Stimulated activated CD4-positive, alpha-beta T cell treated with anti-CD3 and anti-CD28 coated beads, Interleukin-1b, Interleukin-23, amount 100 ng/mL, for 24 hours (primary cell): ENCODE measurements around the gene ADRM1.

Source experiments
- DNase-seq, 4 experiments: peaks; one replicate each; pipeline ENCODE4 v3.0.0-alpha.2; 2020; ENCODE audit warnings: low read depth in 4 of 4, low spot score in 1 of 4

ADRM1 gene

GRCh38 chr20:62336775-62337557 lies 34.2 kb downstream of the ADRM1 start:
- no peak for DNase-seq

- no peak for DNase-seq
These were observed 34.9 kb downstream of the ADRM1 start for GRCh38 chr20:62337558-62338293.

GRCh38 chr20:62338294-62338620 lies 35.5 kb downstream of the ADRM1 start:
- no peak for DNase-seq

- no peak for DNase-seq
These were observed 36.9 kb downstream of the ADRM1 start for GRCh38 chr20:62339647-62340062.

DNA sequence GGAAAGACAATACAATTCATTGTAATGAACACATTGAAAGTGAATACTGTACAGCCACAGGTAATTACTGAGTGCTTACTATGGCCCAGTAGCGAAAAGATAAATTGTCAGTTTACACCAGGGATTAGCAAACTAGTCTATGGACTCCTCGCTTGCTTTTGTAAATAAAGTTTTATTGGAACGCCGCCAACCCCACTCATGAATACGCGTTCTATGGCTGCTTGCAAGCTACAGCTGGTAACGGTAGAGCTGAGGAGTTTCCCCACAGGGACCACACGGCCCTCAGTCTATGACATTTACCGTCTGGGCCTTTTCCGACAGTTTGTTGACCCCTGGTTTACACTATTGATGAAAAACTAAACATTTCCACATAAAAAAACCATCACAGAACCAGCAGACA lies 40.1 kb downstream of the ADRM1 start:
- DNase-seq: no peak

DNA sequence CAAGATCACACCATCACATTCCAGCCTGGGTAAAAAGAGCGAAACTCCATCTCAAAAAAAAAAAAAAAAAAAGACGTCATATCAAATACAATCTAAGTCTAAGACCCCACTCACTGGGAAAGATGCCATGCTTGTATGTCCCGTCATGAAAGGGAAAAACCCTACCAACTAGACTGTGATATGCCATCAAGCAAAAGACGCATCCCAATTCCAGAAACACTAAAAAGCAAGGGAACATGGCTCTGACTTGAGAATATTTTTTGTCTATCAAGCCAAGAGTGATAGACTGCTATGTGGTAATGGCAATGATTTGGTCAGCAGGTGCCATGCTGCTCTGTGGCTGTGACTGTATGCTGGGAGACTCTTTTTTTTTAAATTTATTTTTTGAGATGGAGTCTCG lies 41.3 kb downstream of the ADRM1 start:
- no peak for DNase-seq

DNA sequence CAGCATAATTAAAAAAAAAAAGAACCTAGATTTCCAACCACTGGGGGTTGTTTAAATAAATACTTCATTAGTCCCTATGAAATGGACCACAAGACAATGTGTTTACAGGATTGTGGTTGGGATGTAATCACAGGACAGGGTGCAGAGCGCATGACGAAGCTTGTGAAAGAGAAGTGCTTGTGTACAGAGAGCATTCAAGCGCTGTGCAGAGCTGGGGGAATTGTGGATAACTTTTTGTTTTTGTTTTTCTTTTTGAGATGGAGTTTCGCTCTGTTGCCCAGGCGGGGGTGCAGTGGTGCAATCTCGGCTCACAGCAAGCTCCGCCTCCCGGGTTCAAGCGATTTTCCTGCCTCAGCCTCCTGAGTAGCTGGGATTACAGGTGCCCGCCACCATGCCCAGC lies 42.0 kb downstream of the ADRM1 start:
- no peak for DNase-seq

DNA sequence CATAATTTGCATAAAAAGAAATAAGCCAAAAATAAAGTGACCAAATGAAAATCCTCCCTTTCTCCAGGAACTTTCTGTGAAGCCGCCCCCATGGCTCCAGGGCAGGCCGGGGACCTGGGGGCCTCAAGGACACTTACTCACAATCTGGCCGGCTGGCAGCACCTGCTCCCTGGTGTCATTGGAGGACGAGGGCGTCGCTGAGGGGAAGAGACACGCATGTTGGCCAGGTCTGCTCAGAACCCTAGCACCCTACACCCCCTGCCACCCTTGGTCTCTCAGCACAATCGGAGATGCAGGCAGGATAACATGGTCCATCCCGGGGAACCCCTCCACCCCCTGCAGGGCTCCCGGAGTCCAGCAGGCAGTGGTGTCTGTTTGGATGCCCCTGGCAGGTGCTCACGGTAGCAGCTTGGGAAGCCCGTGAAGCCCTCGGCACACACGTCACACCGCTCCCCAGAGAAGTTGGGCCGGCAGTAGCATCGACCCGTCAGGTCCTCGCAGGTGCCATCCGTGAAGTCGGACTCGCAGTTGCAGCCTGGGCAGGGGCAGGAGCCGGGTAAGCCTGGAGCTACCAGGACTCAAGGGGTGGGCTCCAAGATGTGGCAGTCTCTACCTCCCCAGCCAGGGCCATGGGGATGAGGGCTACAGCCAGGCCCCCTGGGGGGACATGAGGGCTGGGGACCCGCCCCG lies 43.0 kb downstream of the ADRM1 start:
- no peak for DNase-seq

DNA sequence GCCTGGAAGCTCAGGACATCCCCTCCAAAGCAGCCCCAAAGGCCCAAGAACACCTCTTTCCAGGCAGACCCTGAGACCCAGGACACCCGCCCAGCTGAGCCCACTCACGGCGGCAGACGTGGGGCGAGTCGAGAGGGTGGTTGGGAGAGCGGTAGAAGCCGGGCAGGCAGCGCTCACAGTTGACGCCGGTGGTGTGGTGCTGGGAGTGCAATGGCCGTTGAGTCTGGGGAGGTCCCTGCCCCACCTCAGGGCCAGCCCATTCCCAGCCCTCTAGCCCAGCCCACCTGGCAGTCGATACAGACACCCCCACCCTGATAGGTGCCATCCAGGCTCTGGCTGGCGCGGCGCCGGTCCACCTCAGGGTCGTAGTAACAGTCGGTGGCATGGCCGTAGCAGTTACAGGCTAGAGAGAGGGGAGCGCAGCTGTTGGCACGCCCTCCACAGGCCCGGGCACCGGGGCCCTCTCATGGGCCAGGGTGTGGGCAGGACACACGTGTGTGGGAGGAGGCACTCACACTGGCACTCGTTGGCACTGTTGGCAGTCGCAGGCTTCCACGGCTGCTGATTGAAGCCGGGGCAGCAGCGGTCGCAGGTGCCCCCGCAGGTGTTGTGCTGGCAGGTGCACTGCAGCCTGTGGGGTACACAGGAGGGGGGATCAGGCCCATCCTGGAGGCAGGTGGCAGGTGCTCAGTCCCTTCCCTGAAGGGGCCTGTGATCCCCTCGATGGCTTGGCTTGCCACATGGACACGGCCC lies 43.8 kb downstream of the ADRM1 start:
- DNase-seq: no peak

DNA sequence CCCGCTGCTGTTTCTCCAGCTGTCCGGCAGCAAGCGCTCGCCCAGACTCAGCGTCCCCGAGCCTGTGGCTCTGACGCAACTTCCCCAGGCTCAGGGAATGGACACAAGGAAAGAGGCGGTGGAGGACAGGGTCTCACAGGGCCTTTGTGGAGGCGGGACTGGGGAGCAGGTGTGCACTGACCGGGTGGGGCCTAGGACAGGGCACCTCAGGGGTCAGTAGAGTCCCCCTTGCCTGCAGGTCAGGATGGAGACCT lies 44.3 kb downstream of the ADRM1 start:
- no peak for DNase-seq

GRCh38 chr20:62347445-62347844 lies 44.6 kb downstream of the ADRM1 start:
- DNase-seq: no peak

GRCh38 chr20:62348604-62349003 lies 45.8 kb downstream of the ADRM1 start:
- DNase-seq: no peak

DNA sequence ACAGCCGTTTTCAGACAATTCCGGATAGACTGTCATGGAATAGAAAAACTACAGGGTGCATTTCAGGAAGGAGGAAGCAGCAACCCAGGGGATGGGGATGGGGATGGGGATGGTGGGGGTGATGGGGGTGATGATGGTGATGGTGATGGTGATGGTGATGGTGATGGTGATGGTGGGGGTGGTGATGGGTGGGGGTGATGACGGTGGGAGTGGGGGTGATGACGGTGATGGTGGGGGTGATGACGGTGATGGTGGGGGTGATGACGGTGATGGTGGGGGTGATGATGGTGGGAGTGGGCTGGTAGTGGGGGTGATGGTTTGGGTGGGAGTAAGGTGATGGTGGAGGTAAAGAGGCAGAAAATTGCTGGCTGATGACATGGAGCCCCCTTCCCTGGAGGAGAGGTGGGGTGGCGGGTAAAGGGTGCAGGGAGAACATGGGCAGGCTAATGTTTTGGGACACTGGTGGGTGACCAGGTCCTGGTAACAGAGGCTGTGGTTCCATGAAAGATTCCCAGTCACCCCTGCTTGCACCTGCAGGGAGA lies 46.8 kb downstream of the ADRM1 start:
- no peak for DNase-seq

DNA sequence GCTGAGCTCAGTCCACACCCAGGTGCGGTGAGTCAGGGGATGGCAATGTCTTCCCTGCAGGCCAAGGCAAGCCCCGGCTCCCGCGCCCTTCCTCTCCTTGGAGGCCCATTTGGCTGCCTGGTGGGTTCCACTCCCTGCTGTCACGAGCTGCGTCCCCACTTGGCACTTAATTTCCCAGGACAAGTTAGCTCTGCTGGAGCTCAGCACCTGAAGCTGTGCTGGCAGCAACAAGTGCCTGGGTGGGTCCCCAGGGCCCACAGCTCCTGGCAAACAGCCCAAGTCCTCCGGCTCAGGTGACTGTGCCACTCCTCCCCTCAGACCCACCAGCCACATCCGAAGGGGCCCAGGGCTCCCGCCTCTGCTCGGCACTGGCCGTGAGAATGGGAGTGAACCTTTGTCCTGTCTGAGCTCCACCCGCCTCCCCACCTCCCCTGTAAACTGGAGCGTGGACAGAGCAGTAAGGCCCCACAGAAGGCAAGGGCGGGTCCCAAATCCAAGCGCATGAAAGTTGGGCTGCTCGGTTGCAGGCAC lies 47.4 kb downstream of the ADRM1 start:
- DNase-seq: no peak

- no peak for DNase-seq
These were observed 48.0 kb downstream of the ADRM1 start for GRCh38 chr20:62350629-62351422.

- DNase-seq: no peak
These were observed 48.9 kb downstream of the ADRM1 start for GRCh38 chr20:62351469-62352401.

DNA sequence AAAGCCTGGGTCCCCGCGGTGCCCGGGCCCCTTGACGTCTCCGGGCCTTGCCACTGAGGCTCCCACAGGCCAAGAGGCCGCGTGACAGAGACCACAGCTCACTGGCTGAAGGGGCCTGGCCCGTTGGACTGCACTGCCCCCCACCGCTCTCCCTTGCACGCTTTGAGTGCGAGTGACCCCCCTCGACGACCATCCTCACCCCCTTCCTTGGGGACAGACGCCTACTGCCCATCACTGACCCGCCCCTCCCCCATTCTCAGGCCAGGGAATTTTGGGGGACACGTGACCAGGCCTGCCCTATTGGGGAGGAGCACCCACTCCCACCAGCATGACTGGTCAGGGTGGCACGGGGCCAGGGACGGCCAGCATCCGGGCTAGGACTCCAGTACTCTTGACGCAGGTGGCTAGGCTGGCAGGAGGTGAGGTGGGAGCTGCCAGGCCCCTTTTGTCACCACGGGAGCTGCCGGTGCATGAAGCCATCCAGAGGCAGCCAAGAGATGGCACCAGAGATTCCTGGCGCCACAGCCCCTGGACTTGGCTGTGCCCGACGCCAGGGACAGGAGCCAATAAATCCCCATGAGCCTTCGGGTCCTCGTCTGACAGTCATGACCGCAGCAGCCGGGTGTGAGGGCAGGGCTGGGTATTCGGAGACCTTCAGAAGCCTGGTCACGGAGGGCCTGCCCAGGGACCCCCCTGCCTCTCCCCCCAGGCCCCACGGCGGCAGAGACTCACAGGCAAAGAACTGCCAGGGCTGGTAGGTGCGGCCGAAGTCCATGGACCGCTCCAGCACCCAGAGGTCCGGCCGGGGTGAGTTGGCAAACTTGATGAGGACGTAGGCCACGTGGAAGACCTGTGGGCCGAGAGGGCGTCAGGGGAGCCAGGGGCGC lies 49.8 kb downstream of the ADRM1 start:
- no peak for DNase-seq

DNA sequence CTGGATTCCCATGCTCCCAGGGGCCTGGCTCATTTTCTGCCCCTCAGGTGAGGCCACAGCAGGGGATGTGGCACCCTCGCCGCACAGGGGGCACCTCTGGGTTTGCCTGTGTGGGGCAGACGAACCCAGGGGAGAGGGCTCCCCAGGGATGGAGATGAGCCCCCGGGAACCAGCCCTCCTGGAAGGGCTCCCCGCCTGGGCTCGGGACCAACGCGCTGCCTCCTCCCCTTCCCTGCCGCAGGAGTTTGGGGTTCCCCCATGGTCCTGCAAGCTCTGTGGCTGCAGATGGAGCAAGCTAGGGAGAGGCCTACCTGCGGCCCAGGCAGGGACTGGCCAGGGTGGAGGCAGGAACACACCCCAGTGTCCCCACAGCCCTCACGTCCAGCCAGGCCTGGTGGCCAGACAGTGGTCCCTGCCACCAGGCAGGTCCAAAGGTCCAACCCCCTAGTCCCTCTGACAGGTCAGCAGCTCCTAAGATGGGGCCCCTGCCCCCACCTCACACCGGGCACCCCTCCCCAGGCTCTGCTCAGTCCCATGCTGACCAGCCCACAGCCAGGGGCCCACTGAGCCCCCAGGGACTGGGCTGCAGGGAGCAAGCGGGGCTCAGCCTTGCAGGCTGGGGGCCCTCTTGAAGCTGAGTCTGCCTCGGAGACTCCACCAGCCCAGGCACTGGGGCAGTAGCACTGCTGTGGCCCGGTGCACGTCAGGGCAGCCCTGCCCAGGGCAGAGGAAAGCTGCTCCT lies 50.7 kb downstream of the ADRM1 start:
- no peak for DNase-seq
